ENCODE measurements around the gene LHFPL3.

DNA sequence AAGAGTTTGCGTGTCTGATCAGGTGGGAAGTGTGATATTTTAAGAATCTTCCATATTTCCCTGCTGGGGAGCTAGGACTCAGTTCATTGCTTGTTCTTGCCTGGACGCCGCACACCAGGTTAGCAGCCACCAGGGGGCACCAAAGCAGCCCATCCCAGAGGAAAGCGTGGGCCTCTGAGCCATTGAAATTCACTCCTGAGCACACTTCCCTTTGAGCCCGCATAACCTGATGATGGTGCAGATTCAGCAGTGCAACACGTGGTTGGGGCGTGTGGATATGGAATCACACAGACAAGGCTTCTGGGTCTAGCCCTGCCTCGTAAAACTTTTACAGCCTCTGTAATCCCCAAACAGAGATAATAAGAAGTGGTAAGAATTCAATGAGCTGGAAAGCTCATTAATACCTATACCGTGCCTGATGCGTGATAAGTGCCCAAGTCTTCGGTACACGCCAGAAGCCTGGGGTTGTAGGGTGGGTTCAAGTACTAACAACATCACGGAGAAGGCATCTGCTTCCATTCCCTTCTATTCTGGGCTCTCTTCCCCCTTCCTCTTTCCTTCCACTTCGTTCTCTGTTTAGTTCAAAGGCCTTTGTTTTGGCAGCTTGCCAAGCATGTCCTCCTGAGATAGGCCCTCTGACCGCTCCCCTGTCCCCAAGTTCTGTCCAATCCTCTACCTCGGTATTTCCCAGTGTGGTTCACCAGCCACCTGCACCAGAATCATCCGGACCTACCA is 555.5 kb downstream of the LHFPL3 start:
- TF ChIP-seq, protein P1, sequence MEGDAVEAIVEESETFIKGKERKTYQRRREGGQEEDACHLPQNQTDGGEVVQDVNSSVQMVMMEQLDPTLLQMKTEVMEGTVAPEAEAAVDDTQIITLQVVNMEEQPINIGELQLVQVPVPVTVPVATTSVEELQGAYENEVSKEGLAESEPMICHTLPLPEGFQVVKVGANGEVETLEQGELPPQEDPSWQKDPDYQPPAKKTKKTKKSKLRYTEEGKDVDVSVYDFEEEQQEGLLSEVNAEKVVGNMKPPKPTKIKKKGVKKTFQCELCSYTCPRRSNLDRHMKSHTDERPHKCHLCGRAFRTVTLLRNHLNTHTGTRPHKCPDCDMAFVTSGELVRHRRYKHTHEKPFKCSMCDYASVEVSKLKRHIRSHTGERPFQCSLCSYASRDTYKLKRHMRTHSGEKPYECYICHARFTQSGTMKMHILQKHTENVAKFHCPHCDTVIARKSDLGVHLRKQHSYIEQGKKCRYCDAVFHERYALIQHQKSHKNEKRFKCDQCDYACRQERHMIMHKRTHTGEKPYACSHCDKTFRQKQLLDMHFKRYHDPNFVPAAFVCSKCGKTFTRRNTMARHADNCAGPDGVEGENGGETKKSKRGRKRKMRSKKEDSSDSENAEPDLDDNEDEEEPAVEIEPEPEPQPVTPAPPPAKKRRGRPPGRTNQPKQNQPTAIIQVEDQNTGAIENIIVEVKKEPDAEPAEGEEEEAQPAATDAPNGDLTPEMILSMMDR (IDR thresholded peaks at IDR 0.05), result peak; percentile 100
- no peak for TF ChIP-seq ZFX (IDR thresholded peaks at IDR 0.05; ENCODE audit: borderline replicate concordance)
